CD14-positive monocyte (primary cell): ENCODE measurements around the gene ADGRF5. TPM values are rescaled to one million over a fixed set of nuclear protein-coding genes. Genes with fewer than 3 reads are reported as not detected.

Experiments used
- DNase-seq, 3 donors: peaks; one replicate each; pipeline ENCODE4 v3.0.0-alpha.2; 2011 to 2022
- H2AFZ ChIP-seq: 2 replicates; pipeline ENCODE4 v1.6.0; 2012; ENCODE audit warnings: mild to moderate bottlenecking, low read depth, low read length, inconsistent platforms; ENCODE audit not compliant: insufficient read depth, poor library complexity, severe bottlenecking
- H3K27ac ChIP-seq, 2 donors: 1 replicate in 1 of 2; 2 replicates in 1 of 2; pipeline ENCODE4 v1.5.1; 2012 to 2013; ENCODE audit warnings: low read length in 2 of 2, control low read depth in 1 of 2, inconsistent platforms in 1 of 2, low read depth in 1 of 2, mild to moderate bottlenecking in 1 of 2
- H3K27me3 ChIP-seq, 2 donors: one replicate each; pipeline versions ENCODE4 v1.6.0 to v1.6.1; 2011 to 2013; ENCODE audit warnings: low read length in 2 of 2; ENCODE audit not compliant: control insufficient read depth in 2 of 2, insufficient read depth in 2 of 2
- H3K36me3 ChIP-seq, 2 donors: replicated peaks in 1 of 2; 1 replicate in 1 of 2; 2 replicates in 1 of 2; pipeline versions ENCODE4 v1.5.1 to v1.6.1; 2012 to 2013; ENCODE audit warnings: low read length in 2 of 2, control low read depth in 1 of 2, inconsistent platforms in 1 of 2, mild to moderate bottlenecking in 1 of 2; ENCODE audit not compliant: insufficient read depth in 2 of 2, control insufficient read depth in 1 of 2
- H3K4me1 ChIP-seq, 2 donors: 1 replicate in 1 of 2; 2 replicates in 1 of 2; pipeline versions ENCODE4 v1.5.1 to v1.6.1; 2012 to 2013; ENCODE audit warnings: low read length in 2 of 2, control low read depth in 1 of 2, inconsistent platforms in 1 of 2, mild to moderate bottlenecking in 1 of 2, moderate library complexity in 1 of 2; ENCODE audit not compliant: insufficient read depth in 2 of 2, control insufficient read depth in 1 of 2
- H3K4me2 ChIP-seq: replicated peaks from 2 replicates; pipeline ENCODE3; 2012; ENCODE audit warnings: low read length, moderate library complexity, mild to moderate bottlenecking; ENCODE audit not compliant: poor library complexity, severe bottlenecking; ENCODE audit errors: extremely low read depth
- H3K4me3 ChIP-seq, 3 experiments: fragments of 200-600 bp in 1 of 3; sonication (generic) in 1 of 3; replicated peaks in 1 of 3; 1 replicate in 2 of 3; 2 replicates in 1 of 3; pipeline ENCODE4 v1.5.1; 2011 to 2013; ENCODE audit warnings: low read length in 3 of 3, mild to moderate bottlenecking in 3 of 3, control low read depth in 2 of 3, low read depth in 2 of 3, inconsistent platforms in 1 of 3, moderate library complexity in 1 of 3
- H3K79me2 ChIP-seq: 2 replicates; pipeline ENCODE4 v1.6.0; 2012; ENCODE audit warnings: mild to moderate bottlenecking, control low read depth, inconsistent platforms, low read length, moderate library complexity; ENCODE audit not compliant: insufficient read depth
- H3K9ac ChIP-seq: 2 replicates; pipeline ENCODE4 v1.6.0; 2017; ENCODE audit warnings: low read length, mild to moderate bottlenecking; ENCODE audit not compliant: insufficient read depth, poor library complexity, severe bottlenecking
- H3K9me3 ChIP-seq, 2 donors: replicated peaks in 1 of 2; 1 replicate in 1 of 2; 2 replicates in 1 of 2; pipeline versions ENCODE4 v1.5.1 to v1.6.1; 2012 to 2013; ENCODE audit warnings: low read length in 2 of 2, control low read depth in 1 of 2; ENCODE audit not compliant: control insufficient read depth in 1 of 2, insufficient read depth in 1 of 2
- H4K20me1 ChIP-seq: 2 replicates; pipeline ENCODE4 v1.6.0; 2012; ENCODE audit warnings: mild to moderate bottlenecking, low read length, control low read depth, moderate library complexity; ENCODE audit not compliant: insufficient read depth
- H3K27ac Mint-ChIP-seq, 7 donors: one replicate each; pipeline ENCODE4 v1.8.0; 2020; ENCODE audit warnings: mild to moderate bottlenecking in 7 of 7, mixed read lengths in 7 of 7, moderate library complexity in 6 of 7, inconsistent platforms in 2 of 7
- H3K27me3 Mint-ChIP-seq, 3 donors: one replicate each; pipeline ENCODE4 v1.8.0; 2021 to 2022; ENCODE audit warnings: low read depth in 3 of 3, mild to moderate bottlenecking in 3 of 3, mixed read lengths in 3 of 3, moderate library complexity in 3 of 3, inconsistent platforms in 1 of 3
- H3K36me3 Mint-ChIP-seq, 2 donors: one replicate each; pipeline ENCODE4 v1.8.0; 2020; ENCODE audit warnings: mixed read lengths in 2 of 2, inconsistent platforms in 1 of 2, mild to moderate bottlenecking in 1 of 2
- H3K4me1 Mint-ChIP-seq: one replicate; pipeline ENCODE4 v1.8.0; 2020; ENCODE audit warnings: mild to moderate bottlenecking, mixed read lengths
- H3K4me3 Mint-ChIP-seq, 2 donors: one replicate each; pipeline ENCODE4 v1.8.0; 2020; ENCODE audit warnings: mild to moderate bottlenecking in 2 of 2, mixed read lengths in 2 of 2, moderate library complexity in 1 of 2
- H3K9me3 Mint-ChIP-seq, 7 donors: one replicate each; pipeline ENCODE4 v1.8.0; 2020 to 2022; ENCODE audit warnings: mixed read lengths in 7 of 7, mild to moderate bottlenecking in 6 of 7, moderate library complexity in 6 of 7, inconsistent platforms in 2 of 7
- WGBS: methylation state at CpG from one replicate; pipeline ENCODE4 v1.1.5; 2013; ENCODE audit warnings: missing lambda C conversion rate; ENCODE audit not compliant: insufficient coverage; 5-methylcytosine and 5-hydroxymethylcytosine counted together
- intact Hi-C, 2 donors: fragments of 100-400 bp; cut with micrococcal nuclease; formaldehyde crosslinking; loops; one replicate each; pipeline versions ENCODE4 v1.15.0 to v1.15.1; 2023
- polyA plus RNA-seq, 3 donors: library from polyadenylated mRNA; depleted of rRNA in 1 of 3; unstranded in 2 of 3; stranded (reverse) in 1 of 3; fragments of 300-500 nt in 2 of 3; fragments of >200 nt in 1 of 3; fragmentation: Illumina TruSeq in 2 of 3; gene quantifications; 1 replicate in 2 of 3; 2 replicates in 1 of 3; pipeline ENCODE4 v1.2.3, GENCODE V29; 2012 to 2021
- TF ChIP-seq, protein P1 (sequence below): fragments of 200-600 bp; IDR thresholded peaks from one replicate; pipeline ENCODE4 v1.8.0; 2022; ENCODE audit warnings: antibody characterized with exemption, mild to moderate bottlenecking

Gene ADGRF5
- polyA plus RNA-seq, 3 donors, result not detected

DNA sequence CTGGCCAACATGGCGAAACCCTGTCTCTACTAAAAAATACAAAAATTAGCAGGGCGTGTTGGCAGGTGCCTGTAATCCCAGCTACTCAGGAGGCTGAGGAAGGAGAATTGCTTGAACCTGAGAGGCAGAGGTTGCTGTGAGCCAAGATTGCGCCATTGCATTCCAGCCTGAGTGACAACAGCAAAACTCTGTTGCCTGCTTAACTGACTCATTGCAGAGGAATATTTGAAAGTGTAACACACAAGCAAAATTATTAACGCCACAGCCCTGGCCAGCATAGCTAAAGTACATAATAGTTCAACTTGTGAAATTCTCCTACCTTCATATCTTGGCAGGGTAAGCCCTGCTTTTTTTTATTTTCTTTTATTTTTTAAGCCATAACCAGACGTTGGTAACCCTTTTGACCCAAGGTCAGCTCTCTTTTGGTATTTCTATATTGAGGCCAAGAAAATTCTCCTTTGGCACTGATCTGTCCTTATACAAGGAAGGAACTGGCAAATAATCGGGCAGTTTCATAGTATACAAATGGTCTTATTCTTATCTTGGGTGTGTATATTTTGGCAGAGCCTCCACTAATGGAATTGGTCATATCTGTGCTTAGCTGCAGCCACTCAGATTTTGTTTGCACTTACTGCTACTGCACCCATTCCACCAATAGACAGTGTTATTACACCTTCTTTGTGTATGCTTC lies 4.0 kb upstream of the ADGRF5 start:
- WGBS, result 86% methylated on average over 1 of the region's 6 CpGs
- H4K20me1 ChIP-seq, result no peaks in the 10 kb centered on the region
- H3K27me3 ChIP-seq, result no peaks in the 10 kb centered on the region
- Mint-ChIP-seq H3K9me3 (peaks cover 0 to 5% (median 0%) of the 10 kb centered on the region in 7 donors), H3K36me3 (no peaks in the 10 kb centered on the region), H3K4me1 (no peaks in the 10 kb centered on the region), H3K27ac (no peak overlapping the region), H3K27me3 (peaks cover 0 to 3% (median 1%) of the 10 kb centered on the region in 3 donors), H3K4me3 (no peak overlapping the region)
- no peak for DNase-seq
- no peaks in the 10 kb centered on the region for H3K9me3 ChIP-seq
- no peak overlapping the region for H3K4me3 ChIP-seq
- TF ChIP-seq, protein P1, sequence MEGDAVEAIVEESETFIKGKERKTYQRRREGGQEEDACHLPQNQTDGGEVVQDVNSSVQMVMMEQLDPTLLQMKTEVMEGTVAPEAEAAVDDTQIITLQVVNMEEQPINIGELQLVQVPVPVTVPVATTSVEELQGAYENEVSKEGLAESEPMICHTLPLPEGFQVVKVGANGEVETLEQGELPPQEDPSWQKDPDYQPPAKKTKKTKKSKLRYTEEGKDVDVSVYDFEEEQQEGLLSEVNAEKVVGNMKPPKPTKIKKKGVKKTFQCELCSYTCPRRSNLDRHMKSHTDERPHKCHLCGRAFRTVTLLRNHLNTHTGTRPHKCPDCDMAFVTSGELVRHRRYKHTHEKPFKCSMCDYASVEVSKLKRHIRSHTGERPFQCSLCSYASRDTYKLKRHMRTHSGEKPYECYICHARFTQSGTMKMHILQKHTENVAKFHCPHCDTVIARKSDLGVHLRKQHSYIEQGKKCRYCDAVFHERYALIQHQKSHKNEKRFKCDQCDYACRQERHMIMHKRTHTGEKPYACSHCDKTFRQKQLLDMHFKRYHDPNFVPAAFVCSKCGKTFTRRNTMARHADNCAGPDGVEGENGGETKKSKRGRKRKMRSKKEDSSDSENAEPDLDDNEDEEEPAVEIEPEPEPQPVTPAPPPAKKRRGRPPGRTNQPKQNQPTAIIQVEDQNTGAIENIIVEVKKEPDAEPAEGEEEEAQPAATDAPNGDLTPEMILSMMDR, result no peak
- no peaks in the 10 kb centered on the region for H3K79me2 ChIP-seq
- H3K9ac ChIP-seq, result no peak overlapping the region
- H2AFZ ChIP-seq, result no peak overlapping the region
- H3K27ac ChIP-seq, result no peak overlapping the region
- intact Hi-C loops, result no loop called here
- H3K4me2 ChIP-seq, result no peak overlapping the region
- no peaks in the 10 kb centered on the region for H3K4me1 ChIP-seq
- no peaks in the 10 kb centered on the region for H3K36me3 ChIP-seq

GRCh38 chr6:46923476-46923875 lies 1.7 kb upstream of the ADGRF5 start:
- H3K27ac ChIP-seq, result no peak overlapping the region
- no peaks in the 10 kb centered on the region for H4K20me1 ChIP-seq
- 87% methylated on average over 4 of the region's 7 CpGs for WGBS
- H3K4me1 ChIP-seq, result no peaks in the 10 kb centered on the region
- H3K4me3 ChIP-seq, result no peak overlapping the region
- intact Hi-C loops, result no loop called here
- no peaks in the 10 kb centered on the region for H3K36me3 ChIP-seq
- no peak overlapping the region for H3K4me2 ChIP-seq
- Mint-ChIP-seq H3K27ac (no peak overlapping the region), H3K9me3 (peaks cover 0 to 5% (median 2%) of the 10 kb centered on the region in 7 donors), H3K4me1 (no peaks in the 10 kb centered on the region), H3K27me3 (peaks cover 0 to 3% (median 1%) of the 10 kb centered on the region in 3 donors), H3K36me3 (no peaks in the 10 kb centered on the region), H3K4me3 (no peak overlapping the region)
- TF ChIP-seq, protein P1, result no peak
- no peak overlapping the region for H2AFZ ChIP-seq
- H3K27me3 ChIP-seq, result no peaks in the 10 kb centered on the region
- H3K79me2 ChIP-seq, result no peaks in the 10 kb centered on the region
- DNase-seq, result no peak
- no peaks in the 10 kb centered on the region for H3K9me3 ChIP-seq
- no peak overlapping the region for H3K9ac ChIP-seq
